HG03060 (cell line): Measurements from ENCODE around the gene TRABD2B.

Source experiments
- ATAC-seq: cut with Tn5 transposase; IDR thresholded peaks from one replicate; pipeline ENCODE4 v1.9.1; 2021; ENCODE audit warnings: low read depth, moderate number of reproducible peaks; ENCODE audit not compliant: unreplicated experiment

The TRABD2B gene

GRCh38 chr1:47813970-47814369, 183.2 kb downstream of the TRABD2B start:
- ATAC-seq, result no peak

- no peak for ATAC-seq
These were observed 184.2 kb downstream of the TRABD2B start for GRCh38 chr1:47812904-47813514.

- ATAC-seq, result no peak
These were observed 186.1 kb downstream of the TRABD2B start for GRCh38 chr1:47810964-47811682.

- ATAC-seq, result no peak
These were observed 187.7 kb downstream of the TRABD2B start for GRCh38 chr1:47809301-47810084.

- no peak for ATAC-seq
These were observed 188.6 kb downstream of the TRABD2B start for GRCh38 chr1:47808612-47809011.

- ATAC-seq, result no peak
These were observed 191.2 kb downstream of the TRABD2B start for GRCh38 chr1:47805921-47806361.

GRCh38 chr1:47805018-47805417, 192.2 kb downstream of the TRABD2B start:
- no peak for ATAC-seq

GRCh38 chr1:47803815-47804501, 193.2 kb downstream of the TRABD2B start:
- no peak for ATAC-seq

GRCh38 chr1:47797575-47797974, 199.6 kb downstream of the TRABD2B start:
- no peak for ATAC-seq

- ATAC-seq, result no peak
These were observed 200.6 kb downstream of the TRABD2B start for GRCh38 chr1:47796626-47797025.

- ATAC-seq, result no peak
These were observed 202.1 kb downstream of the TRABD2B start for GRCh38 chr1:47795102-47795501.

GRCh38 chr1:47794530-47794929, 202.7 kb downstream of the TRABD2B start:
- no peak for ATAC-seq

GRCh38 chr1:47794081-47794480, 203.1 kb downstream of the TRABD2B start:
- ATAC-seq, result no peak

GRCh38 chr1:47793563-47793962, 203.6 kb downstream of the TRABD2B start:
- ATAC-seq, result no peak

GRCh38 chr1:47792779-47793178, 204.4 kb downstream of the TRABD2B start:
- ATAC-seq, result no peak

- no peak for ATAC-seq
These were observed 205.1 kb downstream of the TRABD2B start for GRCh38 chr1:47791879-47792608.

- no peak for ATAC-seq
These were observed 208.4 kb downstream of the TRABD2B start for GRCh38 chr1:47788761-47789160.

- no peak for ATAC-seq
These were observed 209.6 kb downstream of the TRABD2B start for GRCh38 chr1:47787560-47787959.

GRCh38 chr1:47786316-47786715, 210.9 kb downstream of the TRABD2B start:
- ATAC-seq, result no peak

GRCh38 chr1:47785561-47786271, 211.5 kb downstream of the TRABD2B start:
- ATAC-seq, result no peak
